ENCODE results near the gene KIAA1614.

DNA sequence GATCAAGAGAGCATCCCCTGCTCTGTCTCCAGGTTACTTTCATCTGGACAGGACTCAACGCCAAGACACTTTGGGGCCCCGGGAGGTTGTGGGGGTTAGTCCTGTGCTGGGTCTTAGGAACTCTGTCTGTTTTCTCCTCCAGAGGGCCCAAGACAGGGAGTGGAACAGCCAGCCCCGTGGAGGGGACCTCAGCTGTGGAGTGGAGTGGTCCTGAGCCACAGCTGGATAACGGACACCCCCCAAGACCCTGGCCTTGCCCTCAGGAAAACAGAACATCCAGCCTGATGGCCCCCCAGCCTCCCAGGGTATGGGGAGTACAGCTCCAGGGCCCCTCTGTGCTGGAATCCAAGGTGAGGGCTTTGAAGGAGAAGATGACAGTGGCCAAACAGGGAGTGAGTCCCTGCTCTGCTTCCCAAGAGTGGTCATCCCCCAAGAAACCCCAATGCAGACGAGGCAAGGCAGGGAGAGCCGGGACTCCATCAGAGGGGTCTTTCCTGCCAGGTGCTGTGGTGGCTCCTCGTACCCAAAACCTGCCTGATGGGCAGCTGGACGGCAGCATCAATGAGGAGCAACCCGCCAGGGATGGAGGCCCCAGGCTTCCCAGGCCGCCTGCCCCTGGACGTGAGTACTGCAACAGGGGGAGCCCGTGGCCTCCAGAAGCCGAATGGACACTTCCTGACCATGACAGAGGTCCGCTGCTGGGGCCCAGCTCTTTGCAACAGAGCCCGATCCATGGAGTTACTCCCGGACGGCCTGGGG is 3.5 kb downstream of the KIAA1614 start:
- TF ChIP-seq POLR2A (IDR thresholded peaks at IDR 0.05) = no peak
- TF ChIP-seq, protein P1, sequence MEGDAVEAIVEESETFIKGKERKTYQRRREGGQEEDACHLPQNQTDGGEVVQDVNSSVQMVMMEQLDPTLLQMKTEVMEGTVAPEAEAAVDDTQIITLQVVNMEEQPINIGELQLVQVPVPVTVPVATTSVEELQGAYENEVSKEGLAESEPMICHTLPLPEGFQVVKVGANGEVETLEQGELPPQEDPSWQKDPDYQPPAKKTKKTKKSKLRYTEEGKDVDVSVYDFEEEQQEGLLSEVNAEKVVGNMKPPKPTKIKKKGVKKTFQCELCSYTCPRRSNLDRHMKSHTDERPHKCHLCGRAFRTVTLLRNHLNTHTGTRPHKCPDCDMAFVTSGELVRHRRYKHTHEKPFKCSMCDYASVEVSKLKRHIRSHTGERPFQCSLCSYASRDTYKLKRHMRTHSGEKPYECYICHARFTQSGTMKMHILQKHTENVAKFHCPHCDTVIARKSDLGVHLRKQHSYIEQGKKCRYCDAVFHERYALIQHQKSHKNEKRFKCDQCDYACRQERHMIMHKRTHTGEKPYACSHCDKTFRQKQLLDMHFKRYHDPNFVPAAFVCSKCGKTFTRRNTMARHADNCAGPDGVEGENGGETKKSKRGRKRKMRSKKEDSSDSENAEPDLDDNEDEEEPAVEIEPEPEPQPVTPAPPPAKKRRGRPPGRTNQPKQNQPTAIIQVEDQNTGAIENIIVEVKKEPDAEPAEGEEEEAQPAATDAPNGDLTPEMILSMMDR (IDR thresholded peaks at IDR 0.05) = no peak
